ENCODE data around the gene KIFBP. TPM values are rescaled to one million over a fixed set of nuclear protein-coding genes. Genes with fewer than 3 reads are reported as not detected.
"Not testable (repeated sequence)": the region's sequence is repeated elsewhere in the genome, so short reads cannot be mapped to it uniquely, and the experiment has no call there.

The KIFBP gene
- total and polyA plus RNA-seq, 7 donors, result 12.2 to 34.6 (median 21.0) TPM

- TF ChIP-seq POLR2A (IDR thresholded peaks at IDR 0.05), result no peak
- TF ChIP-seq EP300 (IDR thresholded peaks at IDR 0.05), result no peak
- no peak for TF ChIP-seq CTCF (IDR thresholded peaks at IDR 0.05)
- no peak for TF ChIP-seq POLR2AphosphoS5 (IDR thresholded peaks at IDR 0.05)
- H3K4me3 ChIP-seq, result no peak overlapping the region
- WGBS, 2 donors, result 88% methylated on average over 3 of the region's 3 CpGs
- H3K27ac ChIP-seq, result no peak overlapping the region
- no peaks in the 10 kb centered on the region for H3K4me1 ChIP-seq
- no peaks in the 10 kb centered on the region for H3K27me3 ChIP-seq
- DNase-seq, result no peak
- H3K9me3 ChIP-seq, result no peaks in the 10 kb centered on the region
- H3K36me3 ChIP-seq, result peaks cover 0 to 81% (median 18%) of the 10 kb centered on the region in 4 donors
- intact Hi-C loops (cut with DNase I), result no loop called here
These were observed 18.7 kb downstream of the KIFBP start for GRCh38 chr10:69007260-69007659.

GRCh38 chr10:69009360-69009759 is 20.8 kb downstream of the KIFBP start:
- Histone ChIP-seq H3K27me3 (no peaks in the 10 kb centered on the region), H3K9me3 (no peaks in the 10 kb centered on the region), H3K36me3 (peaks cover 0 to 86% (median 24%) of the 10 kb centered on the region in 4 donors), H3K4me1 (no peaks in the 10 kb centered on the region), H3K27ac (no peak overlapping the region), H3K4me3 (no peak overlapping the region)
- TF ChIP-seq POLR2AphosphoS5 (IDR thresholded peaks at IDR 0.05) (no peak), CTCF (IDR thresholded peaks at IDR 0.05) (no peak), EP300 (IDR thresholded peaks at IDR 0.05) (no peak), POLR2A (IDR thresholded peaks at IDR 0.05) (no peak)
- intact Hi-C loops (cut with DNase I), result no loop called here
- 85 to 88% methylated on average over 2 of the region's 2 CpGs for WGBS, 2 donors
- DNase-seq, result no peak

GRCh38 chr10:69010151-69010640 is 21.6 kb downstream of the KIFBP start:
- Histone ChIP-seq H3K4me3 (no peak overlapping the region), H3K27ac (no peak overlapping the region), H3K4me1 (no peaks in the 10 kb centered on the region), H3K36me3 (peaks cover 4 to 91% (median 30%) of the 10 kb centered on the region in 4 donors), H3K9me3 (no peaks in the 10 kb centered on the region), H3K27me3 (no peaks in the 10 kb centered on the region)
- DNase-seq, result no peak
- WGBS, 2 donors, result 61 to 74% methylated on average over 1 of the region's 1 CpG
- TF ChIP-seq POLR2A (IDR thresholded peaks at IDR 0.05) (no peak), CTCF (IDR thresholded peaks at IDR 0.05) (no peak), EP300 (IDR thresholded peaks at IDR 0.05) (no peak), POLR2AphosphoS5 (IDR thresholded peaks at IDR 0.05) (no peak)
- intact Hi-C loops (cut with DNase I), result no loop called here

GRCh38 chr10:69012778-69013177 is 24.2 kb downstream of the KIFBP start:
- WGBS, 2 donors, result 91% methylated on average over 2 of the region's 2 CpGs
- H3K9me3 ChIP-seq; H3K4me3 ChIP-seq; intact Hi-C loops (cut with DNase I); DNase-seq; H3K27me3 ChIP-seq; H3K4me1 ChIP-seq; H3K27ac ChIP-seq: not testable (repeated sequence)
- peaks cover 16 to 93% (median 45%) of the 10 kb centered on the region in 4 donors for H3K36me3 ChIP-seq

- no peak for DNase-seq
- 97 to 98% methylated on average over 1 of the region's 1 CpG for WGBS, 2 donors
- no peaks in the 10 kb centered on the region for H3K27me3 ChIP-seq
- H3K4me3 ChIP-seq, result no peak overlapping the region
- no peak overlapping the region for H3K27ac ChIP-seq
- TF ChIP-seq EP300 (IDR thresholded peaks at IDR 0.05) (no peak), POLR2A (IDR thresholded peaks at IDR 0.05) (no peak), CTCF (IDR thresholded peaks at IDR 0.05) (no peak), POLR2AphosphoS5 (IDR thresholded peaks at IDR 0.05) (no peak)
- intact Hi-C loops (cut with DNase I), result no loop called here
- no peaks in the 10 kb centered on the region for H3K4me1 ChIP-seq
- H3K9me3 ChIP-seq, result no peaks in the 10 kb centered on the region
- H3K36me3 ChIP-seq, result peaks cover 16 to 98% (median 47%) of the 10 kb centered on the region in 4 donors
These were observed 25.6 kb downstream of the KIFBP start for GRCh38 chr10:69014171-69014570.

Measured in sigmoid colon (tissue), 7 donors.